Mesenchymal stem cell (in vitro differentiated cells and primary cell): ENCODE data around the gene CCSER1.

Experiments
- DNase-seq: peaks from one replicate; pipeline ENCODE4 v3.0.0-alpha.2; 2013
- H2AFZ ChIP-seq: one replicate; pipeline ENCODE4 v1.6.1; 2013; ENCODE audit warnings: low read depth, mild to moderate bottlenecking, control low read depth, inconsistent platforms, low read length, moderate library complexity
- H2AK5ac ChIP-seq: 2 replicates; pipeline ENCODE4 v1.6.1; 2013; ENCODE audit warnings: low read length, moderate library complexity, mild to moderate bottlenecking, inconsistent platforms; ENCODE audit not compliant: severe bottlenecking
- H2BK120ac ChIP-seq: one replicate; pipeline ENCODE4 v1.6.1; 2013; ENCODE audit warnings: low read depth, mild to moderate bottlenecking, inconsistent platforms, low read length, moderate library complexity
- H2BK12ac ChIP-seq, 2 experiments: one replicate each; pipeline ENCODE4 v1.6.1; 2013; ENCODE audit warnings: inconsistent platforms in 2 of 2, low read length in 2 of 2, mild to moderate bottlenecking in 2 of 2, moderate library complexity in 2 of 2, control low read depth in 1 of 2
- H2BK15ac ChIP-seq: one replicate; pipeline ENCODE4 v1.6.1; 2013; ENCODE audit warnings: mild to moderate bottlenecking, low read depth, inconsistent platforms; ENCODE audit not compliant: poor library complexity, severe bottlenecking
- H2BK5ac ChIP-seq: 2 replicates; pipeline ENCODE4 v1.6.1; 2013; ENCODE audit warnings: low read depth, mild to moderate bottlenecking, low read length, control low read depth, inconsistent platforms; ENCODE audit not compliant: poor library complexity, severe bottlenecking
- H3K14ac ChIP-seq, 2 experiments: one replicate each; pipeline ENCODE4 v1.6.1; 2013; ENCODE audit warnings: inconsistent platforms in 2 of 2, low read length in 2 of 2, control low read depth in 1 of 2, mild to moderate bottlenecking in 1 of 2, moderate library complexity in 1 of 2
- H3K18ac ChIP-seq, 2 experiments: one replicate each; pipeline ENCODE4 v1.6.1; 2013; ENCODE audit warnings: inconsistent platforms in 2 of 2, low read length in 2 of 2, control low read depth in 1 of 2, low read depth in 1 of 2, mild to moderate bottlenecking in 1 of 2
- H3K23ac ChIP-seq, 2 experiments: one replicate each; pipeline ENCODE4 v1.6.1; 2013; ENCODE audit warnings: inconsistent platforms in 2 of 2, low read length in 2 of 2, mild to moderate bottlenecking in 2 of 2, moderate library complexity in 2 of 2, control low read depth in 1 of 2
- H3K27ac ChIP-seq: 2 replicates; pipeline ENCODE4 v1.5.1; 2013; ENCODE audit warnings: mild to moderate bottlenecking, moderate library complexity, low read length, control low read depth, inconsistent platforms; ENCODE audit not compliant: poor library complexity, severe bottlenecking
- H3K27me3 ChIP-seq, 2 experiments: 2 replicates each; pipeline versions ENCODE4 v1.6.1 to v1.7.0; 2013; ENCODE audit warnings: low read length in 2 of 2, mild to moderate bottlenecking in 2 of 2, moderate library complexity in 2 of 2, control low read depth in 1 of 2, inconsistent platforms in 1 of 2; ENCODE audit not compliant: control insufficient read depth in 1 of 2, insufficient read depth in 1 of 2
- H3K36me3 ChIP-seq, 2 experiments: 2 replicates each; pipeline versions ENCODE4 v1.6.1 to v1.7.0; 2013; ENCODE audit warnings: low read length in 2 of 2, control low read depth in 1 of 2, inconsistent platforms in 1 of 2, low read depth in 1 of 2, mild to moderate bottlenecking in 1 of 2; ENCODE audit not compliant: insufficient read depth in 2 of 2, control insufficient read depth in 1 of 2
- H3K4ac ChIP-seq, 2 experiments: one replicate each; pipeline ENCODE4 v1.6.1; 2013; ENCODE audit warnings: inconsistent platforms in 2 of 2, low read length in 2 of 2, mild to moderate bottlenecking in 2 of 2, moderate library complexity in 2 of 2, control low read depth in 1 of 2, low read depth in 1 of 2
- H3K4me1 ChIP-seq: 2 replicates; pipeline ENCODE4 v1.6.1; 2013; ENCODE audit warnings: low read depth, low read length, control low read depth; ENCODE audit not compliant: control insufficient read depth, insufficient read depth
- H3K4me2 ChIP-seq: 2 replicates; pipeline ENCODE4 v1.6.1; 2013; ENCODE audit warnings: low read length, mild to moderate bottlenecking, inconsistent platforms; ENCODE audit not compliant: poor library complexity, severe bottlenecking
- H3K4me3 ChIP-seq, 2 experiments: 2 replicates each; pipeline versions ENCODE4 v1.5.1 to v1.7.0; 2013; ENCODE audit warnings: low read length in 2 of 2, mild to moderate bottlenecking in 2 of 2, control low read depth in 1 of 2, low read depth in 1 of 2; ENCODE audit not compliant: insufficient read depth in 1 of 2
- H3K79me1 ChIP-seq: replicated peaks from 2 replicates; pipeline ENCODE4 v1.6.1; 2013; ENCODE audit warnings: mild to moderate bottlenecking, control low read depth, low read length, inconsistent platforms; ENCODE audit not compliant: poor library complexity, severe bottlenecking
- H3K9ac ChIP-seq: 2 replicates; pipeline ENCODE4 v1.7.0; 2013; ENCODE audit warnings: mild to moderate bottlenecking, low read length, moderate library complexity
- H3K9me3 ChIP-seq: 2 replicates; pipeline ENCODE4 v1.7.0; 2013; ENCODE audit warnings: mild to moderate bottlenecking, low read length; ENCODE audit not compliant: control insufficient read depth
- H4K8ac ChIP-seq: one replicate; pipeline ENCODE4 v1.6.1; 2013; ENCODE audit warnings: inconsistent platforms, mild to moderate bottlenecking, low read length, moderate library complexity
- H4K91ac ChIP-seq: one replicate; pipeline ENCODE4 v1.6.1; 2013; ENCODE audit warnings: mild to moderate bottlenecking, low read length, inconsistent platforms
- WGBS: methylation state at CpG from one replicate; pipeline ENCODE4 v1.1.7; 2013; ENCODE audit warnings: mixed read lengths; 5-methylcytosine and 5-hydroxymethylcytosine counted together

CCSER1 gene

DNA sequence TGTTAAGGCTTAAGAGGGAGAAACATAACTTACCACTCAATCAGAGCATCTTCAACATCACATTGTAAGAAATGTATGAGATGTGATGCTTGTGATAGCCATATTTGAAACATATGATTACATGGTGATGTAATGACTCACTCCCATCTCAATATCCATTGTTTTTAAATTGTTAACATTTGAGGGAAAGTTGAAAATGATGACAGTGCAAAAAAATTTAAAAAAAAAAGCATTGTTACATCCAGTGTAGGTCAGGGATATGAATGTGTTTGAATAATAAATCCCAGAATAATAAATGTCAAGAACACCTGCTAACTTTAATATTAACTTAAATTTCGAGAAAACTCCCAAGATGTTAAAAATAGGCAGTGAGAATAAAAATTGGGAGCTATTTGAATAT is 6.4 kb upstream of the CCSER1 start:
- H3K27me3 ChIP-seq: no peaks in the 10 kb centered on the region
- no peak overlapping the region for H3K18ac ChIP-seq
- no peaks in the 10 kb centered on the region for H3K36me3 ChIP-seq
- no peak overlapping the region for H4K91ac ChIP-seq
- no peaks in the 10 kb centered on the region for H3K9me3 ChIP-seq
- no peak overlapping the region for H3K9ac ChIP-seq
- no peak overlapping the region for H2BK120ac ChIP-seq
- no peak overlapping the region for H3K4ac ChIP-seq
- H3K27ac ChIP-seq: no peak overlapping the region
- no peak overlapping the region for H2AFZ ChIP-seq
- H2BK5ac ChIP-seq: no peak overlapping the region
- no peak overlapping the region for H2BK12ac ChIP-seq
- no peaks in the 10 kb centered on the region for H3K4me1 ChIP-seq
- no peak overlapping the region for H3K14ac ChIP-seq
- no peak overlapping the region for H3K23ac ChIP-seq
- H2AK5ac ChIP-seq: no peak overlapping the region
- no CpG with 5 or more reads among the region's 1 CpG for WGBS
- no peak overlapping the region for H3K4me2 ChIP-seq
- H3K4me3 ChIP-seq: no peak overlapping the region
- H2BK15ac ChIP-seq: no peak overlapping the region
- no peak overlapping the region for H4K8ac ChIP-seq
- no peak for DNase-seq
- H3K79me1 ChIP-seq: no peaks in the 10 kb centered on the region

DNA sequence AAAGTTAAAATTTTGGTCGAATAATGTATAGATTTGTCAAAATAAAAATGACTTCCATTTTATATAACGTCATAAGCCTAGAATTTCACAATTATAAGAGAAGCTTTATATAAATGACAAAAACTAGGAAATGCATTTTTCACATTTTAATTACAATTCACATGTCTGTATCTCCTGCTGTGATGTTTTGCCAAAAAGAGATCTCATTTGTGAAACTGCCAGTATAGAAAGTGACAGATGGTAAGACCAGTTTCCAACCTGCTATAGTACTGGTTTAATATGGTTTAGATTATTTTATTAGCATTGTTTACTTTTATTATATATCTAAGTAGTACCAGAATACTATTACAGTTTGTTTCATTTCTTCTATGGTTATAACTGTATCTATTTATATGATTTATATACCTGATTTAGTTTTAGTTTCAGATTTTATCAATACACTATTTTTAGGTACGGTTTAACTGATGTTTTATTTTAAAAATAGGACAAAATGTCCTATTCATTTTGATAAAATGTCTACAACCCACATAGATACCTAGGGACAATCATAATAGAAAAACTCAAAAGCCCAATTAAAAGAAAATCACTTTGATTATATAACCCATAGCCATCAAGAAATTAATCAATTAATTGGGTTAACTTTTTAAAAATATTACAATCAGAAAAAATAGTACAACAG is 5.4 kb upstream of the CCSER1 start:
- H2BK5ac ChIP-seq: no peak overlapping the region
- no peak overlapping the region for H4K8ac ChIP-seq
- no peak overlapping the region for H2BK15ac ChIP-seq
- no peak overlapping the region for H3K27ac ChIP-seq
- no peaks in the 10 kb centered on the region for H3K36me3 ChIP-seq
- H3K4me3 ChIP-seq: no peak overlapping the region
- H3K9ac ChIP-seq: no peak overlapping the region
- H3K4ac ChIP-seq: no peak overlapping the region
- no peak for DNase-seq
- no peak overlapping the region for H2AFZ ChIP-seq
- H4K91ac ChIP-seq: no peak overlapping the region
- H2AK5ac ChIP-seq: no peak overlapping the region
- H3K18ac ChIP-seq: no peak overlapping the region
- no peaks in the 10 kb centered on the region for H3K9me3 ChIP-seq
- no peak overlapping the region for H2BK120ac ChIP-seq
- H3K14ac ChIP-seq: no peak overlapping the region
- no peak overlapping the region for H2BK12ac ChIP-seq
- no peak overlapping the region for H3K4me2 ChIP-seq
- WGBS: no CpG with 5 or more reads among the region's 3 CpGs
- H3K79me1 ChIP-seq: no peaks in the 10 kb centered on the region
- H3K27me3 ChIP-seq: peaks cover 0 to 8% of the 10 kb centered on the region in 2 experiments
- no peak overlapping the region for H3K23ac ChIP-seq
- no peaks in the 10 kb centered on the region for H3K4me1 ChIP-seq

DNA sequence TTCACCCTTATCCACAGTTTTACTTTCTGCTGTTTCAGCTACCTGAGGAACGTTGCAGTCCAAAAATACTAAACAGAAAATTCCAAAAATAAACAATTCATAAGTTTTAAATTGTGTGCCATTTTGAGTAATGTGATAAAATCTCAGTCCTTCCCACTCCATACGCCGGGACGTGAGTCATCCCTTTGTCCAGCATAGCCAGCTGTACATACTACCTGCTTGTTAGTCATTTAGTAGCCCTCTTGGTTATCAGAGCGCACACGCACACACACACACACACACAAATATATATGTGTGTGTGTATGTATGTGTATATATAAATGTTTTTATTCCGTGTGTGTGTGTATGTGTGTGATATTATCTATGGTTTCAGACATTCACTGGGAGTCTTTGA is 4.8 kb upstream of the CCSER1 start:
- H2BK120ac ChIP-seq: no peak overlapping the region
- H3K23ac ChIP-seq: no peak overlapping the region
- no peak overlapping the region for H3K27ac ChIP-seq
- H2BK15ac ChIP-seq: no peak overlapping the region
- H3K4me1 ChIP-seq: peaks cover 2% of the 10 kb centered on the region
- H3K4ac ChIP-seq: no peak overlapping the region
- no peaks in the 10 kb centered on the region for H3K79me1 ChIP-seq
- no peak overlapping the region for H3K4me3 ChIP-seq
- no peak for DNase-seq
- no CpG with 5 or more reads among the region's 7 CpGs for WGBS
- H3K9ac ChIP-seq: no peak overlapping the region
- H2BK5ac ChIP-seq: no peak overlapping the region
- H3K4me2 ChIP-seq: no peak overlapping the region
- H3K36me3 ChIP-seq: no peaks in the 10 kb centered on the region
- H2AFZ ChIP-seq: no peak overlapping the region
- H2BK12ac ChIP-seq: no peak overlapping the region
- H3K27me3 ChIP-seq: peaks cover 0 to 10% of the 10 kb centered on the region in 2 experiments
- no peak overlapping the region for H3K18ac ChIP-seq
- H2AK5ac ChIP-seq: no peak overlapping the region
- no peak overlapping the region for H3K14ac ChIP-seq
- H4K91ac ChIP-seq: no peak overlapping the region
- H4K8ac ChIP-seq: no peak overlapping the region
- H3K9me3 ChIP-seq: no peaks in the 10 kb centered on the region

DNA sequence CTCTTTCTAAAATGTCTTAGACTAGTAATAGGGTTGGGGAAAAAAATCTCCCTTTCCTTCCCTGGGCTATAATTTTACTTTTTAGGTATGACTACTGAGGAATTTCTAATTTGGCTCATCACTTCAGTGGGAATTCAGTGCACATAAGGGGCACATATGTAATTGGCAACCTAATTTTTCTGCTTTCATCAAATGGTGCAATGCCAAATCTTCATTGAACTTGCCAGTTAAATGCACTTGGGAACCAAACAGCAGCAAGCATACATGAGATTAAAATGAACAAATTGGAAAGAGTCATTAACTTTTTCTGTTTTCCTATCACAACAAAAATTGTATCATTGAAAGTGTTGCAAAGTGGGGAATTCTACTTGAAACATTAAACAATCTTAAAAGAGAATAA is 2.9 kb upstream of the CCSER1 start:
- H3K23ac ChIP-seq: no peak overlapping the region
- H2BK15ac ChIP-seq: no peak overlapping the region
- no peak overlapping the region for H3K18ac ChIP-seq
- H3K36me3 ChIP-seq: no peaks in the 10 kb centered on the region
- no peak overlapping the region for H2AFZ ChIP-seq
- DNase-seq: no peak
- H3K27ac ChIP-seq: no peak overlapping the region
- peaks cover 0 to 21% of the 10 kb centered on the region in 2 experiments for H3K27me3 ChIP-seq
- H4K91ac ChIP-seq: no peak overlapping the region
- no peaks in the 10 kb centered on the region for H3K9me3 ChIP-seq
- no peak overlapping the region for H2AK5ac ChIP-seq
- H2BK12ac ChIP-seq: no peak overlapping the region
- no peak overlapping the region for H2BK120ac ChIP-seq
- no peaks in the 10 kb centered on the region for H3K79me1 ChIP-seq
- H3K4me2 ChIP-seq: no peak overlapping the region
- H3K4ac ChIP-seq: no peak overlapping the region
- no peak overlapping the region for H4K8ac ChIP-seq
- H2BK5ac ChIP-seq: no peak overlapping the region
- no peak overlapping the region for H3K14ac ChIP-seq
- H3K9ac ChIP-seq: no peak overlapping the region
- no peak overlapping the region for H3K4me3 ChIP-seq
- H3K4me1 ChIP-seq: peaks cover 11% of the 10 kb centered on the region
